GM19240 (cell line): Measurements from ENCODE around the gene HNRNPA1L2.
"Not testable (repeated sequence)": the region's sequence is repeated elsewhere in the genome, so short reads cannot be mapped to it uniquely, and the experiment has no call there.

ENCODE experiments used
- DNase-seq: peaks from one replicate; pipeline ENCODE4 v3.0.0; 2011; ENCODE audit warnings: low spot score; ENCODE audit not compliant: insufficient read length

Gene HNRNPA1L2

DNA sequence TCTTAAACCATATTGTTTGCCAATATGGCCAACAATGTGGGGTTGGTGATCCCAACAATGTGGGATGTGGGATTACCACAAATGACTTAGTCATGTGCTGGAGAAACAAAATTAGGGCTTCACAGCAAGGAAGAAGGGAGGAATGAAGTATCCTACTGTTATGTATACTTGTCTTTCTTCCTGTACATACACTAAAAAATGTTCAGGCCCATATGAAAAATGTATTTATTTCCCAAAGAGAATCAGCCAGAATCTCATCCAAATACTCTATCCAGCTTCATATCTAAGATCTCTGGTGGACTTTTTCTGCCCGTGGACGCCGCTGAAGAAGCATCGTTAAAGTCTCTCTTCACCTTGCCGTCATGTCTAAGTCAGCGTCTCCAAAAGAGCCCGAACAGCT lies at the start of gene HNRNPA1L2:
HNRNPA1L2 (plus strand) TSS at position 301 of the 400 bp plus-strand sequence; CDS start at position 363, 62 bp downstream.
- DNase-seq, result no peak

DNA sequence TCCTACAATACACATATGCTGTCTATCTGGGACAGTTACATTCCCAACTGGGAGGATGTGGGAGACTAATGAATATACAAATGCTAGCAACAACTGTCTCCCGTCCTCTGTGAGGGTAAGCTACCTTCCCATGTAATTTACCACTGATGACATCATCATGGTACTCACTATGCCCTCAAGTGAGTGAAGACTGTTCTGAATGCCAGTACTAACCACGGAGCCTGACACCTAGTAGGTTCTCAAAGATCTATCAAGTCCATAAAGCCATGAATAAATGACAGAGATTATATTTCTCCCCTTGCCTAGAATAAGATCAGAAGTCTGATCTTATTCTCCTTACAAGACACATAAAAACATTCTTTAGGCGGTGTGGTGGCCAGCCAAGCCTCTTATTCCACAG lies 49.1 kb upstream of the HNRNPA1L2 start:
- not testable (repeated sequence) for DNase-seq

DNA sequence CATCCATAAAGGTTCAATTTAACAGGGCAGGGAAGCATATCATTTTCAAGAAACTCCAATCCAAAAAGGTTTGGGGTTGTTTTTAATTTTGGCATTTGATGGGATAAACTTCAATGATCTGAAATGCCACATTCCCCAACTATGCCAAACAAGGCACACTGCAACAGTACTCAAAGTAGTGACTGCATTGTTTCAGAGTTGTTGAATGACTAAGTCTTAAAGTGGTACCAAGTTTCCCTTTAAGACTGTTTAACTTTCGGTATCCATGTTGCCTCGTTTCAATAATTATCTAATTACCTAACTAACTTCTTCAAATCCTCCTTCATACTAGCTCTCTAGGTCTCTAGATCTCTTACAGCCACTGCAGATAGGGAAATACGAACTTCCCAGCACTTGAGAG lies 48.4 kb upstream of the HNRNPA1L2 start:
- not testable (repeated sequence) for DNase-seq

DNA sequence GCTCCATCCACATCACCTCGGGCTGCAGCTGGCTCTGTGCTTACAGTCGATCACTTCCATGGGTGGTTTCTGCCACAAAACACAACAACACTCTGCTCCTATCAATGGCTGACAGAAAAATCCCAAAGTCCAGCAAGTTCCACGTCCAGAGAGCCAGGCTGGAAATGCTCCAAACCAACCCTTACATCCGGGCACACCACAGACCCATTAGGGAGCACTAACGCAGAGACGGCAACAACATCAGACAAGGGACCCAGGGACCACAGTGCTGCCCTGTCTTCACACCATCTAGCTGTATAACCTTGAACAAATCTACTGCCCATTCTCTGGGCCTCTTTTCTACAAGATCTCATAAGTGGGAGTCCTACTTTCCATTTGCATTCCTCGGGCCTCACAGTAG lies 47.9 kb upstream of the HNRNPA1L2 start:
- DNase-seq, result not testable (repeated sequence)

DNA sequence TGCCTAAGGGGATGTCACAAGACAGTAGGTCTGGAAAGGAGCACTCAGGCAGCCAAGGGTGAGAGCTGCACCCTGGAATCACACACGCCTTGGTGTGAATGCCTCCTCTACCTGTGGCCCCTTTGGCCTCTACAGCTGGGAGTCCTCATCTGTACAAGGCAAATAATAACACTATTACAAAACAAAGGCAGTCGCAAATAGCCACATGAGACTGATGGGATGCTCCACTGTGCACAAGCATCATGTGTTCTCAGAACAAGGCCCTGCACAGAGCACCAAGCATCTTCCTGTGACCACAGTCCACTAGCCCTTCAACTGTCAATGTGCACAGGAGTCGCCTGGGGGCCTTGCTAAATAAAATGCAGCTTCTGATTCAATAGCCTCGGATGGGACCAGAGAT lies 44.6 kb upstream of the HNRNPA1L2 start:
- DNase-seq, result no peak

DNA sequence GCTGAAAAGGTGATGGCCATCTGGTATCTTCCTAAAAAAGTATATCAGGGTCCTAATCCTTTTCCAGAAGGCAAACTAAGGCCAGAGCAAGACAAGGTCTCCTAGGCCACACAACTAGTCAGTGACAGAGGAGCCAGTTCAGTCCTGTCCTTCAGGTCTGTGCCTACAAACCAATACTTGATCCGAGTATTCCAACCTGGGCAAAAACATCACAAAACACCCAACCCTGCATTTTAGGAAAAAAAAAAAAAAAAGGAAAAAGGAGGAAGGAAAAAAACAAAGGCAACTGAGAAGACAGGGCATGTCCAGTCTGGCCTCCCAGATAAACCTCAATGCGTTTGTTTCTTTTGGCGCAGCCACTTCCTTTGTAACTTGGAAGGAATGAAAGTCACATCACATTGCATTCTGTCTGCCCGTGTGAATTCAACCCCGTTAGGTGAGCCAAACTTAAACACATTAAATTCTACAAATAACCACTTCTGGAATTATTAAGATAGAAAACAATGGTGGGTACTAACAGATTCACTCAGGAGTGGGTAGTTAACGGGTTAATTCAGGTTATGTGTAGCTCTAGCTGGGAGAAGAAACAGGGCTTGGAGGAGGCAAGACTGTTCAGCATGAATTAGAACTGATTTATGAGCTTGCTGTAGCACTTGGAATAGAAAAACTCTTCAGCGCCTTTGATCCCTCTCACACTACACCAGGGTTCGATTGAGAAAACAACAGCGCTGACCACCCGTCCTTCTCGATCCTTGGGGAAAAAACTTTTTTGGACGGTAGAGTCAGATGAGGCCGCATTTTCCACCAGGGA lies 43.0 kb upstream of the HNRNPA1L2 start:
- no peak for DNase-seq

DNA sequence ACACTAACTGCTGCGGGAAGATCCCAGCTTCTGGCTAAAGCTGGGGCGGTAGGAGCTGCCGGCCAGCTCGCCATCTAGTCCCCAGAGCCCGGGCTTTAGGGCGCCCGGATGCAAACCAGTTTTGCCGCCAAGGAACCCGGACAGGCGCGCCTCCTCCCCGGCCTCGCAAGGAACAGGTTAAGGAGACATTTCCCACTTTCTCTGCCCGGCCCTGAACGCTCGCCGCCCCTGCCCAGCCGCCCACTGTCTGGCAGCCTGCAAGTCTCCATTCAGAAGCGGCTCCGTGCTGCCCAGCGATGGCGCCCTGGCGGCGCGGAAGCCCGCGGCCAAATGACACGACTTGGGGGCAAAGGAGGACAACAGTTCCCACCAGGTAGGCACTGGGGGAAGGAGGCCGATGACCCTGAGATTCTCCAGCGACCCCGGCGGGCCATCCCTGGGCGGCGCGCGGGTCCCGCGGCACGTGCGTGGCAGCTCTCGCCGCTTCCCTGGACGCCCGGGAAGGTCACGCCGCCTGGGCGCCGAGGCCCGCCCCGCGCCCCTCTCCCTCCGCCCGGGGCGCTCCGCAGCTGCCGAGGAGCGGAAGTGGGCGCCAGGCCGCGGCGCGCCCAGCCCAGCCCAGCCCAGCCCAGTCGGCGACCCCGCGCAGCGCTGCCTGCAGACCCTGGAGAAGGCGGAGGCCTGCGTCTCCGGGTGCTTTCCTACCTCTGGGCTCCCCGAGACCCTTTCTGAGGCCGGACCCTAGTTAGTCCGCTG lies 42.2 kb upstream of the HNRNPA1L2 start:
- DNase-seq, result no peak

DNA sequence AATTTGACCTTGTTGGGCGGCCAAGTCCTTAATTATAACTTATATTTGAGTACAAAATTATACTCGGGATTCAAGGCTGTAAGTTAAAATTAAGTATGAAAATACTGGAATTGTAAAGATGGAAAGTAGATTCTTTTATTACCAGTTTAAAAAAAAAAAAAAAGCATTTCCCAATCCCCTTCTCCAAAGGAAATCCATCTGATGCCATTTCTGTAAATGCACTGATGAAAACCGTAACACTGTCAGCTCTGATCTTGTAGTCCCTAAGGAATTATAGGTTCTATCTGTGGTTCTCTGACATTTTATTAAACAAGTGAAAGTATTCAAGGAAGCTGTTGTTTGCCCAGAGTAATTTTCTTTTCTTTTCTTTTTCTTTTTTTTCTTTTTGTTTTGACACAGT lies 41.6 kb upstream of the HNRNPA1L2 start:
- DNase-seq, result no peak

DNA sequence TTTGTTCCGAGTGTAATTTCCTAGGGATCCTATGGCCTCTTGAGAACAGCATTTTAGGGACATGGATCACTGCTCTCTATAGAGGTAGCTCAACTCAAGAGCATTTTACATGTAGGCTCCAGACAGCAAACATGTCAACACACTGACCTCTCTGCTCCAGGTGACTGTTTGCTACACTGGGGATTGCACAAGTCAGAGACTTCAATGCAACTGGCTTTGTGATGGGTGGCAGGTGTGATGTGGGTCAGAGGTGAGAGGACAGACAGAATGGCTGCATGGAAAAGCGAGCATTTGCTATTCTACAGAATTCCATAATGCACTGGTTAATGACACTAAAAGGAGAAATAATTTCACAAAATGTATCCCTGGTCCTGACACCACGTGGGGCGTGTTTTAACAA lies 38.9 kb upstream of the HNRNPA1L2 start:
- DNase-seq, result not testable (repeated sequence)

DNA sequence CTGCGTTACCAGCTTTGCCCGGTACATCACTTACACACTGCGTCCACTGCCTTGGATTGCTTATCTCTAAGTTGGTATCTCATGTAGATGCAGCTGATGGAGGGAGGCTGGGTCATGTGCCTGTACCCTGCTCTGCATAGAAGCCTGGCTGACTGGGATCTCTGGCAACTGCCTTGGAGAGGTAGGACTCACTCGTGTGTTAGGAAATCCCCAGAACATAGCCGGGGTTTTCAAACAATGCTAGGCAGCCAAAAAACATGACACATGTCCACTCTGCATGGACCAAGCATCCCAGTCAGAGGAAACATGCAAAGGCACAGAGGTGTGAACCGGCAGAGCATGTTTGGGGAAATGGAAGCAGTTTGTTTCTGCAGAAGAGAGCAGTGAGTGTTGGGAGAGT lies 36.1 kb upstream of the HNRNPA1L2 start:
- not testable (repeated sequence) for DNase-seq

DNA sequence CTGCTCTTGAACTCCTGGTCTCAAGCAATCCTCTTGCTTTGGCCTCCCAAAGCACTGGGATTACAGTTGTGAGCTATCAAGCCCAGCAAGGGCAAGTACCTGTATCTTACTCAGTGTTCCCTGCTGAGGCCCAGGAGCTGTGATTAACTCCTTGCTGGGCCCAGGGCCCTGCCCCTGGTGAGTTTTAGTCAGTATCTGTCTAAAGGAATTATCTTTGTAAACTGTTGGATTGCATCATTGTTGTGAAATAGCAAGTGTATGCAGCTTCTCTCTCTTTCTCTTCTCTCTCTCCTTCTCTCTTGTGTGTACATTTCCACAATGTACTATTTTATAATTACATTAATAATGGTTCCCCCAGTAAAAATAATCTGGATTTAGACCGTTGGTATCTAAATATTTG lies 35.4 kb upstream of the HNRNPA1L2 start:
- DNase-seq, result not testable (repeated sequence)

DNA sequence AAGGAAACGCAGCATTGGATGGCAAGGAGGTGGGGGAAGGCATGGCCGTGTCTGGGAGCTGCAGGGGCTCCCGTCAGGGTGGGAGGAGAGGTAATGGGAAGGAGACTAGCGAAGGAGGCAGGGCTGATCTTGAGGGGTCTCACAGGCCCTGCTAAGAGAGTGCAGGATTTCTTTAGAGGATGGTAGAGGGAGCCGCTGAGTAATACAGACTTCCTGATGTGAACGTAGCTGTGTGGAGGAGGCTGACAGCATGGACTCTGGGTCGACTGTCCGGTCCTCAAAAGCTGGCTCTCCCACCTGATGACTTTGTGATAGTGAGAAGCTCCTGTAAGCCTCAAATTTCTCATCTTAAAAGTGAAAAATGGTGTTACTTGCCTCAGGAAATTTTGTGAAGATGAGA lies 34.0 kb upstream of the HNRNPA1L2 start:
- DNase-seq, result not testable (repeated sequence)

DNA sequence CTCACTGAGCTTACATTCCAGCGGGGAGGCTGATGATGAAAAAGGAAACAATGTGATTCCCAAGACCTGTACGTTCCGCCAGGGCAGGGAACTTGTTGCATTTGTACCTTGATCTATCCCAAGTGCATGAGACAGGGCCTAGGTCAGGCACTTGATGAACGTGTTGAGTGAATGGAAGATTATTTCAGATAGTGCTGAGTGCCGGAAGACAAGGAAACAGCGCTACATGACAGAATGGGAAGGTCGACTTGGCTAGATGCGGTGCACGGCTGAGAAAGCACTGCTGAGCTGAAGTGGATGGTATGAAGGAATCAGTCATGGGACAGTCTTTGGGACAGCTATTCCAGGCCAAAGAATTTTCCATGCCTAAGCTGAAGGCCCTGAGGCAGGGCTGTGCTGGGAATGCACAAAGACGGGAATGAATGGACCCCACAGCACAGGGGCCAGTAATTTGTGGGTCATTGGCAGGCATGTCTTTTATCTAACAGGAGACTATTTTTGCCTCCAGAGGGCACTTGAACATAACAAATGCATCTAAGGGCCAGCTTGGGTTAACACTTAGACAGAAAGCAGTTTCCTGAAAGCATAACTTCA lies 33.1 kb upstream of the HNRNPA1L2 start:
- not testable (repeated sequence) for DNase-seq

DNA sequence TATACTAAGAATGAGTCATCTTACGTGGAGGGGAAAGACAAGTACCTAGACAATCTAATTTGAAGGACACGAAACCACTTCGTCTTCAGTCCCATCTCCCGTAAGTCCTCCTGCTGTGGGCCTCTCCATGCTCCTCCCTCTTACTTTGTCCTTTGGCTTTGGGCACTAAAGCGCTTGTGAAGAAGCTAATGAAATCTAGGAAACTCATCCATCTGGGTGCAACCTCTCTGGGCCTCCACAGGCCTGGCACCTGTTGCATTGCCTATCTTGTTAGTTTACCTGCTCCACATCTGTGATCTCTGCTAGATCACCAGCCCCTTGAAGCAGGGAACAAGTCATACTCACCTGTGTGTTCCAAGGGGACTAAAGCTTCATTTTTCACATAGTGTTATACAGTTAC lies 32.1 kb upstream of the HNRNPA1L2 start:
- DNase-seq, result not testable (repeated sequence)

DNA sequence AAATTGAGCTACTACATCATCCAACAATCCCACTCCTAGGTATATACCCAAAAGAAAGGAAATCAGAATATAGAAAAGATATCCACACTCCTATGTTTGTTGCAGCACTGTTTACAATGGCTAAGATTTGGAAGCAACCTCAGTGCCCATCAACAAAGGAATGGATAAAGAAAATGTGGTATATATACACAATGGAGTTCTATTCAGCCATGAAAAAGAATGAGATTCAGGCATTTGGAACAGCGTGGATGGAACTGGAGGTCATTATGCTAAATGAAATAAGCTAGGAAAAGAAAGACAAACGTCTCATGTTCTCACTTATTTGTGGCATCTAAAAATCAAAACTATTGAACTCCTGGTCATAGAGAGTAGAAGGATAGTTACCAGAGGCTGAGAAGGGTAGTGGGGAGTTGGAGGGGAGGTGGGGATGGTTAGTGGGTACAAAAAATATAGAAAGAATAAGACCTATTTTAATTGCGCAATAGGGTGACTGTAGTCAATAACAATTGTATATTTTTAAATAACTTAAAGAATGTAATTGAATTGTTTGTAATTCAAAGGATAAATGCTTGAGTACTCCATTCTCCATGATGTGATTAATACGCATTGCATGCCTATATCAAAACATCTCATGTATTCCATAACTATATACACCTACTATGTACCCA lies 27.0 kb upstream of the HNRNPA1L2 start:
- no peak for DNase-seq

DNA sequence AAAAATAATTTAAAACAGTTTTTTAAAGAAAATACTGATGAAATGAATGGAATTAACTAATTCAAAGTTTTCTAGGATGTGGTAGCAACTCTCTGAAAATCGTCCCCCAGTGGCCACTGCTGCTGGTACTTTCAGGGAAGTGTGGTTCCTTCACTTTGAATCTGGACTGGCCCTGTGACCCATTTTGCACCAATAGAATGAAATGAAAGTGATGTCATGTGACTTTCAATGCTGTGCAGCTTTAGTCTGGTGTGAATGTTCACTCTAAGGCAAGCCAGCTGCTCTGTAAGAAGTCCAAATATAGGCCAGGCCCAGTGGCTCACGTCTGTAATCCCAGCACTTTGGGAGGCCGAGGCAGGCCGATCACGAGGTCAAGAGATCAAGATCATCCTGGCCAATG lies 26.4 kb upstream of the HNRNPA1L2 start:
- no peak for DNase-seq

DNA sequence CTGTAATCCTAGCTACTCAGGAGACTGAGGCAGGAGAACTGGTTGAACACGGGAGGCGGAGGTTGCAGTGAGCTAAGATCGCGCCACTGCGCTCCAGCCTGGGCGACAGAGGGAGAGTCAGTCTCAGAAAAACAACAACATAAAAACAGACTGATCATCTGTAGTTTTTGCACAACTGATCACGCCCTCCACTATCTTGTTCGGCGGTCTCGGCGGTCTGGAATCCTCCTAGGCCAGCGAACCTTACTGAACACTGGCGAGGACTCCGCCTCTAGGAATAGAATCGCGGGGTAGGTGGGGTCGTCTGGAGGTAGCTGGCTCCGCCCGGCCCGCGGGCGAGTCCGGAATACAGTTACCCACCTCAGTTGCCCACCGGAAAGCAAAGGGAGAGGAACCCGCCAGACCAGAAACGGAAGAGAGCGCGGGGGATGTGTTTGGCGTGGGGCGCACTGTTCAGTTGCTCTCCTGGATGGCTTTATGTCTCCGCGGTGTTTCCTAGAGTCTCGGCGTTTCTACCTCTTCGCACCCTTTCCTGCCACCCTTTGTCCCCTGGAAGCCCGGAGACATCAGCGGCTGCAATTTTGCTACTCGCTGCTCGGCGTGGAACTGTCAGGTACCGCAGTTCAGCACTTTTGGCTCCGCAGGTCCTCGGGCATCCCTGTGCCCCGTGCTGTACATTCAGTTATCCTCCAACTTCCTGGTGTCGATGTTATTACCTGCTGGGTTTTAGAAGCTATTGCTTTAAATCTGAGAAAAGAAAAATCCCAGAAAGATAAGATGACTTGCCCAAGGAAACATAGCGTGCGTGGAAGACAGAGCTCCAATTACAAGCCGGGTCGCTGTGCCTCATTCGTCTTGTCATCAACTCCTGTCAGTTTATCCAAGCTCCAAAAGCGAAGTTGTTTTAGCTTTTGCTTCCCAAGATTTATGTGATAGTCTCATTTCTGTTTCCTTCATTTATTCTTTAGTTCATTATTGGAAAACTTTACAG lies 24.9 kb upstream of the HNRNPA1L2 start:
- DNase-seq, result peak; percentile 68

DNA sequence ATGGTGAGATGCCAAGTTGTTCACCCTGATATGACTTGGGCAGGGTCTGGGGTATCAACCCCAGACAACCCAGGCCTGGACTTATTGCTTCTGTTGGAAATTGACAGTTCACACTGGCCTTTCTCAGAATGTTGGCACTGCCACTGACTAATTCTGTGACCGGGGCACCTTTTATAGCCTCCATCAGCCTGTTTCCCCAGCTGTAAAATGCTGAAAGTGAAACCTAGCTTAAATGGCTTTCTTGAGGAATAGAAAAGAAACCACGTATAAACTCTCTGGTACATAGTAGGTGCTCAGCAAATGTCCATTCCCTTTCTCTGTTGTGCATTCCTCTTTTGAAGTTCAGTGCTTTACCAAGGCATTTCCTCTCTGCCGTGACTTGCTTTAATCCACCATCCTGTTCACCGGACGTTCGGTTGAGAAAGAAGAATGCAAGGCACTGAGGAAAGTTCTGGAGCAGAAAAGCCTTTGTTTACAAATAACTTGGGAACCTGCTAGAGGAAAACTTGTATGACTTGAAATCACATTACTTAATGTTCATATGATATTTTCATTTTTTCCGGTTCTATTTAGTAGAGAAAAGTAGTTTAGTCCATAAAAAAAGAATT lies 11.0 kb upstream of the HNRNPA1L2 start:
- not testable (repeated sequence) for DNase-seq

DNA sequence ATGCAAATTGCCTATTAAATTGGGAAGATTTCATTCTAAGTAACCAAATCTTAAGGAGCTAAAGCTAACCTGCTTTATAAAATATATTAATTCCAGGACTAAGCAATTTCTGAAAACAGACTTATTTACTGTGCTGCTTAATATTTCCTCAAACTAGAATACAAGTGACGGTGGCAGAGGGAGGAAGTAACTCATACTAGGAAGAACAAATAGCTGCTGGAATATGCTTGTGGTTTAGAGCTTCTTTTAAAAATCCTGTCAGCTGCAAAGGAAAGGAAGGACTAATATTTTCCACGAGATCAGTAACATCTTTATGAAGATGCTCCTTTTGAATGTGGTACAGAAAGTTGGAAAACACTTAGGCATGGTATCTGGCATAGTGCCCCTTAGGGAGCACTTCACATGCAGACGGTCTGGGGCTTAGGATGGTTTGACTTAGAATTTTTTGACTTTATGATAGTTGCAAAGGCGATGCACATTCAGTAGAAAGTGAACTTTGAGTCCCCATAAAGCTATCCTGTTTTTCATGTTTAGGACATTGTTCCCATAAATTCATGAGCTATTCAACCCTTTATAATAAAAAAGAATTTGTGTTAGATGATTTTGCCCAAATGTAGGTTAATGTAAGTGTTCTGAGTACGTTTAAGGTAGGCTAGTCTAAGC lies 3.4 kb upstream of the HNRNPA1L2 start:
- DNase-seq, result no peak
